ENCODE data around the gene GPM6B.
A peak's percentile ranks its signal among the peaks of the same experiment; 100 is the strongest.

GPM6B gene

DNA sequence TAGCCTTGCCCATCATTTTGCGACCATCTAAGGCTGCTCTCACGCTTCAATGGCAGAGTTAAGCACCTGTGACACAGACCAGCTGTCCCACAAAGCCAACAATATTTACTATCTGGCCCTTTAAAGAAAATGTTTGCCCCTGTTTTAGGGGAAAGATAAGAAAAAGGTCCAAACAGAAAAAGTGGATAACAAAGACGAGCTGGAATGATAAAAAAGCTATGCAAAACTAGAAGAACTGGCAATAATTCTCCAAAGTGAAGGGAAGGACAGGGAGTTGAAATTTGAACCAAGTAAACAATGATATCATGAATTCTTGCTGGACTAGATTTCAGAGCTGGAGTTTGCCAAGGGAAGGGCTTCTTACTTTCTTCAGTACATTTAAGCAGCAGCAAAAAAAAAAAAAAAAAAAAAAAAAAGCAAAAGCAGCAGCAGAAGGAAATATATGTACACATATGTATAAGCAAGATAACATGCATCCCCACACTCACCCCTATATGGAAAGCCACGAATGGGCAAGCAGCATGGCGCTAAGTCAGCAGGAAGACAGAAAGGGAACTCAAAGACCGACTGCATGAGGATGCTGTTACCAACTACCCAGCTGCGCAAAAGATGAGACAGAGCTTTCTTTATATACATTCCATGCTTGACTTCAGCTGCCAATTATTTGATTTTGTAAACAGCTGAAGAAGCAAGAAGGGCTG is 94.9 kb downstream of the GPM6B start:
- peak; percentile 19 for DNase-seq

DNA sequence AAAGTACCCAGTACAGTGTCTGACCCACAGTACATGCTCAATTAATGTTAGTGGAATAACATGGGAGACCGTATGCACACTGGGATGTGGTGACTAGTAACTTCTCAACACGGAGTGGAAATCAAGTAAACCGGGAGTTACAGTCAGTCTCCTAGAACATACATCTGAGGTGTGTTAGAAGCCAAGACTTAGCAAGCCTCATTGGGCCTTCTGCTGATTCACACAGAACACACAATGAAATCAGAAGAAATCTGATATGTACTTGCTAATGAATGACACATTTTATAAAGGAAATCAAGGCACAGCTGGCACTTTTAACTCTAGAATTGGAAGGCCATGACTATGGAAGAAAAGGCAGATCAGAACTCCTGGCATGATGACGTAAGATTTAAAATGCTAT is 95.5 kb downstream of the GPM6B start:
- peak; percentile 42 for DNase-seq

All from NCI-H2171 (cell line).